ENCODE results near the gene GYS1. TPM values are rescaled to one million over a fixed set of nuclear protein-coding genes. Genes with fewer than 3 reads are reported as not detected.

Gene GYS1
- total RNA-seq, 2 experiments from 2014 or later = 58.1 to 58.7 TPM

DNA sequence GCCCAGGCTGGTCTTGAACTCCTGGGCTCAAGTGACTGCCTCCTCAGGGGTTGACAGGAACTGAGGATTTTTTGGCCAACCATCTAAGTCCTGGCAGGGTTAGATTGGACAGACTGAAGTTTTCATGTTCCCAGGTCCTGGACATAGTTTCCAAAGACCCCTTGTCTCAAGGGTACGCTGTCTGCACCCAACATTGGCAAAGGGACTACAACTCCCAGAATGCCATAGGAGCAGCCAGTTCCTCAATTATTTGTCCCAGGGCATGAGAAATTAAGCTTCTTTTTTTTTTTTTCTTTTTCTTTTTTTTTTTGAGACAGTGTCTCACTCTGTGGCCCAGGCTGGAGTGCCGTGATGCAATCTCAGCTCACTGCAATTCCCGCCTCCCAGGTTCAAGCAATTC lies 6.9 kb downstream of the GYS1 start:
- TF ChIP-seq, protein P1, sequence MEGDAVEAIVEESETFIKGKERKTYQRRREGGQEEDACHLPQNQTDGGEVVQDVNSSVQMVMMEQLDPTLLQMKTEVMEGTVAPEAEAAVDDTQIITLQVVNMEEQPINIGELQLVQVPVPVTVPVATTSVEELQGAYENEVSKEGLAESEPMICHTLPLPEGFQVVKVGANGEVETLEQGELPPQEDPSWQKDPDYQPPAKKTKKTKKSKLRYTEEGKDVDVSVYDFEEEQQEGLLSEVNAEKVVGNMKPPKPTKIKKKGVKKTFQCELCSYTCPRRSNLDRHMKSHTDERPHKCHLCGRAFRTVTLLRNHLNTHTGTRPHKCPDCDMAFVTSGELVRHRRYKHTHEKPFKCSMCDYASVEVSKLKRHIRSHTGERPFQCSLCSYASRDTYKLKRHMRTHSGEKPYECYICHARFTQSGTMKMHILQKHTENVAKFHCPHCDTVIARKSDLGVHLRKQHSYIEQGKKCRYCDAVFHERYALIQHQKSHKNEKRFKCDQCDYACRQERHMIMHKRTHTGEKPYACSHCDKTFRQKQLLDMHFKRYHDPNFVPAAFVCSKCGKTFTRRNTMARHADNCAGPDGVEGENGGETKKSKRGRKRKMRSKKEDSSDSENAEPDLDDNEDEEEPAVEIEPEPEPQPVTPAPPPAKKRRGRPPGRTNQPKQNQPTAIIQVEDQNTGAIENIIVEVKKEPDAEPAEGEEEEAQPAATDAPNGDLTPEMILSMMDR (IDR thresholded peaks at IDR 0.05) = no peak
- Mint-ChIP-seq H3K9me3 (no peaks in the 10 kb centered on the region), H3K27ac (no peak overlapping the region), H3K4me3 (no peak overlapping the region), H3K36me3 (ENCODE audit: low read depth) (peaks cover 51% of the 10 kb centered on the region), H3K4me1 (ENCODE audit: low read depth) (peaks cover 23% of the 10 kb centered on the region), H3K27me3 (no peaks in the 10 kb centered on the region)
- ChIA-PET CTCF (interaction anchor here (1.8 to 2.2 kb wide), 2 partner anchors 12 to 16 kb away, joined by 4 to 11 read pairs; no protein-coding TSS in a partner anchor), POLR2A (interaction anchor here (1.0 to 1.3 kb wide), 3 partner anchors 10 to 108 kb away, joined by 3 read pairs; no protein-coding TSS in a partner anchor)
- ATAC-seq (no peak), DNase-seq (no peak)
- intact Hi-C loops (cut with micrococcal nuclease) = no loop called here

DNA sequence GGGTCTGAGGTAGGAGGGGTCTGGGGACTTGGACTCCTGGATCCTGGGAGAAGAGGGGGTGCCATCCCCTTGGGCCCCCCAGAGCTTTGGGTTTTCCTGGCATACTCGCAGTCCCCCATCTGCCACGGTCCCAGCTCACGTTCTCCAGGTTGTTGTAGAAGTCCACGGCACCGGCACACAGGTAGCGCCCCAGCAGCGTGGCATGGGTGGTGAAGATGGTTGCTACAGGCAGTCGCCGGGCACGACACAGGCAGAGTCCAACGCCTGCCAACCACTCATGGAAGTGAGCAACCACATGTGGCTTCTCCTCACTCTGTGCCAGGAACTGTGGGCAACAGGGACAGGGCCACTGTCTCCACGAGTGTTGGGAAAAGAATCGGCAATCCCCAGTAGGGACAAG lies 7.4 kb downstream of the GYS1 start:
- CTCF ChIA-PET = interaction anchor here (2.2 kb wide), 1 partner anchor 15 kb away, joined by 11 read pairs; no protein-coding TSS in a partner anchor
- Mint-ChIP-seq H3K27me3 (no peaks in the 10 kb centered on the region), H3K9me3 (no peaks in the 10 kb centered on the region), H3K4me1 (ENCODE audit: low read depth) (peaks cover 19% of the 10 kb centered on the region), H3K36me3 (ENCODE audit: low read depth) (peaks cover 47% of the 10 kb centered on the region), H3K4me3 (no peak overlapping the region), H3K27ac (no peak overlapping the region)
- TF ChIP-seq, protein P1 (IDR thresholded peaks at IDR 0.05) = no peak
- no peak for ATAC-seq
- no peak for DNase-seq
- POLR2A ChIA-PET = no interaction called here
- intact Hi-C loops (cut with micrococcal nuclease) = no loop called here

DNA sequence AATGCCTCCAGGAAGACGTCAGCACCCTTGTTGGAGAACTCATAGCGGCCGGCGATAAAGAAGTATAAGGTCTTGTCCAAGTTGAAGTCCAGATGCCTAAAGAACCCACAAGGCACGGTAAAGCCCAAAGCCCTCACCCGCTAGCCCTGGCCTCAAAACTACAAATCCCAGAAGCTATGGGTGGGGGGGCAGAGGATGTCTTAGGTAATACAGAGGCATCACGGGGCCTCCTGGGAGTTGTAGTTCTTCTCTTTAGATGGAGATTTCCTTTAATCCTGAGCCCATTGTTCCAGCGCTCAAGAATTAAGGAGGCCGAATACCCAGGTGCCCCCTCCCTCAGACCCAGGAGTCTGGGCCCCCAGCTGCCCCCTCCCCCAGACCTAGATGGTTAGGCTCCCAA lies 10.8 kb downstream of the GYS1 start:
- H3K27ac Mint-ChIP-seq = no peak overlapping the region
- intact Hi-C loops (cut with micrococcal nuclease) = no loop called here
- DNase-seq (no peak), ATAC-seq (no peak)
- H3K9me3 Mint-ChIP-seq = no peaks in the 10 kb centered on the region
- TF ChIP-seq, protein P1 (IDR thresholded peaks at IDR 0.05) = no peak
- no peaks in the 10 kb centered on the region for H3K27me3 Mint-ChIP-seq
- ChIA-PET CTCF (interaction anchor here (0.6 to 10.0 kb wide), 4 partner anchors 11 to 17 kb away, joined by 3 to 101 read pairs (median 5); partner anchors contain the start of genes GYS1 and RUVBL2), POLR2A (interaction anchor here (1.4 kb wide), 1 partner anchor 11 kb away, joined by 6 read pairs; the partner anchor contains the start of genes GYS1 and RUVBL2)
- no peak overlapping the region for H3K4me3 Mint-ChIP-seq
- H3K4me1 Mint-ChIP-seq (ENCODE audit: low read depth) = peaks cover 22% of the 10 kb centered on the region
- H3K36me3 Mint-ChIP-seq (ENCODE audit: low read depth) = peaks cover 41% of the 10 kb centered on the region

DNA sequence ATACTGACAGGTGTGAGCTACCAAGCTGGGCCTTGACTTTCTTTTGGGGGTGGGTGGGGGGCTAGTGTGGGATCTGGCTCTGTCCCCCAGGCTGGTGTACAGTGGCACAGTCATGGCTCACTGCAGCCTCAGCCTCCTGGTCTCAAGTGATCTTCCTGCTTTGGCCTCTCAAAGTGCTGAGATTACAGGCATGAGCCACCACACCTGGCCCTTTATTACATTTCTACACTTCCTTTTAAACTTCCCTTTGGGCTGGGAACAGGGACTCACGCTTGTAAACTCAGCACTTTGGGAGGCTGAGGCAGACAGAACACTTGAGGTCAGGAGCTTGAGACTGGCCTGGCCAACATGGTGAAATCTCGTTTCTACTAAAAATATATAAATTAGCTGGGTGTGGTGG lies 16.0 kb downstream of the GYS1 start:
- no peak for ATAC-seq
- Mint-ChIP-seq H3K36me3 (ENCODE audit: low read depth) (peaks cover 28% of the 10 kb centered on the region), H3K4me3 (no peak overlapping the region), H3K27ac (no peak overlapping the region), H3K4me1 (ENCODE audit: low read depth) (peaks cover 17% of the 10 kb centered on the region), H3K27me3 (no peaks in the 10 kb centered on the region), H3K9me3 (no peaks in the 10 kb centered on the region)
- ChIA-PET CTCF (interaction anchor here (1.5 to 10.0 kb wide), 7 partner anchors 10 to 189 kb away, joined by 3 to 101 read pairs (median 6); partner anchors contain the start of genes BAX, GYS1 and RUVBL2), POLR2A (interaction anchor here (3.1 to 4.9 kb wide), 2 partner anchors 10 to 15 kb away, joined by 8 to 36 read pairs; partner anchors contain the start of gene FTL)
- no peak for DNase-seq
- intact Hi-C loops (cut with micrococcal nuclease) = no loop called here
- TF ChIP-seq, protein P1 (IDR thresholded peaks at IDR 0.05) = no peak

Data from activated CD8-positive, alpha-beta T cell treated with anti-CD3 and anti-CD28 coated beads for 36 hours (primary cell).